Measurements from ENCODE around the gene AKAP8L.

- TF ChIP-seq ZNF3 (CRISPR knock-in tag; IDR thresholded peaks at IDR 0.05) (no peak), CTCF (IDR thresholded peaks at IDR 0.05 in 2 of 3, conservative IDR thresholded peaks at IDR 0.05 in 1 of 3; ENCODE audit: insufficient read depth in 2 of 3, low read depth in 1 of 3, low read length in 3 of 3) (no peak), TAF1 (IDR thresholded peaks at IDR 0.05; ENCODE audit: control insufficient read depth, extremely low read depth, insufficient read depth, low read length, severe bottlenecking) (no peak), HDAC1 (IDR thresholded peaks at IDR 0.05) (no peak), POLR2AphosphoS5 (IDR thresholded peaks at IDR 0.05; ENCODE audit: control insufficient read depth, insufficient read depth, low read depth, low read length) (no peak), ZKSCAN1 (IDR thresholded peaks at IDR 0.05; ENCODE audit: low read depth, low read length) (no peak), ZBTB34 (CRISPR knock-in tag; IDR thresholded peaks at IDR 0.05) (no peak), ZNF143 (CRISPR knock-in tag; IDR thresholded peaks at IDR 0.05) (no peak), ZBTB26 (CRISPR knock-in tag; IDR thresholded peaks at IDR 0.05) (no peak), CUX1 (CRISPR knock-in tag; IDR thresholded peaks at IDR 0.05) (no peak)
Observed at GRCh38 chr19:15372470-15372869, 46.3 kb downstream of the AKAP8L start.
